NCI-H345 treated with DMSO at 0.1 percent for 48 hours (cell line): ENCODE data around the gene SH3GL2.

Source experiments
- DNase-seq: peaks from one replicate; lab custom pipeline; 2025; ENCODE audit not compliant: unreplicated experiment; lab: John Stamatoyannopoulos, UW

Gene SH3GL2

GRCh38 chr9:17802249-17802857 is 223.5 kb downstream of the SH3GL2 start:
- DNase-seq, result peak; percentile 22

- DNase-seq, result peak; percentile 15
These were observed 228.9 kb downstream of the SH3GL2 start for GRCh38 chr9:17807613-17808282.

- no peak for DNase-seq
These were observed 231.5 kb downstream of the SH3GL2 start for GRCh38 chr9:17810317-17810716.

- DNase-seq, result peak; percentile 50
These were observed 232.1 kb downstream of the SH3GL2 start for GRCh38 chr9:17810728-17811571.

- DNase-seq, result no peak
These were observed 234.9 kb downstream of the SH3GL2 start for GRCh38 chr9:17813798-17814197.

- DNase-seq, result no peak
These were observed 237.7 kb downstream of the SH3GL2 start for GRCh38 chr9:17816431-17817027.

- no peak for DNase-seq
These were observed 245.3 kb downstream of the SH3GL2 start for GRCh38 chr9:17824191-17824590.

GRCh38 chr9:17824616-17825264 is 245.9 kb downstream of the SH3GL2 start:
- DNase-seq, result no peak

- no peak for DNase-seq
These were observed 246.4 kb downstream of the SH3GL2 start for GRCh38 chr9:17825265-17825659.

- DNase-seq, result no peak
These were observed 250.2 kb downstream of the SH3GL2 start for GRCh38 chr9:17829064-17829463.

GRCh38 chr9:17829812-17830385 is 251.0 kb downstream of the SH3GL2 start:
- DNase-seq, result no peak

GRCh38 chr9:17832812-17833211 is 253.9 kb downstream of the SH3GL2 start:
- no peak for DNase-seq

GRCh38 chr9:17833846-17834245 is 255.0 kb downstream of the SH3GL2 start:
- no peak for DNase-seq

- DNase-seq, result no peak
These were observed 259.1 kb downstream of the SH3GL2 start for GRCh38 chr9:17837965-17838364.

GRCh38 chr9:17839776-17840175 is 260.9 kb downstream of the SH3GL2 start:
- DNase-seq, result peak; percentile 34

GRCh38 chr9:17843236-17843635 is 264.4 kb downstream of the SH3GL2 start:
- no peak for DNase-seq
